Stimulated activated CD8-positive, alpha-beta memory T cell treated with anti-CD3 and anti-CD28 coated beads, Interleukin-2, amount 100 ng/mL, for 1 hour (primary cell): ENCODE data around the gene GALNT17.

ENCODE experiments used
- DNase-seq, 2 donors: peaks; one replicate each; pipeline ENCODE4 v3.0.0-alpha.2; 2020; ENCODE audit warnings: low read depth in 2 of 2

GALNT17 gene

DNA sequence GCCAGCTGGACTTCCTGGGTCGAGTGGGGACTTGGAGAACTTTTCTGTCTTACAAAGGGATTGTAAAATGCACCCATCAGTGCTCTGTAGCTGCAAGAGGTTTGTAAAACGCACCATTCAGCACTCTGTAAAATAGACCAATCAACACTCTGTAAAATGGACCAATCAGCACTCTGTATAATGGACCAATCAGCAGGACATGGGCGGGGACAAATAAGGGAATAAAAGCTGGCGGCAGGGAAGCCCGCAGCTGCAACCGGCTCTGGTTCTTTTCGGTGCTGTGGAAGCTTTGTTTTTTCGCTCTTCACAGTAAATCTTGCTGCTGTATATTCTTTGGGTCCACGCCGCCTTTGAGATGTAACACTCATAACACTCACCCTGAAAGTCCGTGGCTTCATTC lies 151.9 kb downstream of the GALNT17 start:
- no peak for DNase-seq

DNA sequence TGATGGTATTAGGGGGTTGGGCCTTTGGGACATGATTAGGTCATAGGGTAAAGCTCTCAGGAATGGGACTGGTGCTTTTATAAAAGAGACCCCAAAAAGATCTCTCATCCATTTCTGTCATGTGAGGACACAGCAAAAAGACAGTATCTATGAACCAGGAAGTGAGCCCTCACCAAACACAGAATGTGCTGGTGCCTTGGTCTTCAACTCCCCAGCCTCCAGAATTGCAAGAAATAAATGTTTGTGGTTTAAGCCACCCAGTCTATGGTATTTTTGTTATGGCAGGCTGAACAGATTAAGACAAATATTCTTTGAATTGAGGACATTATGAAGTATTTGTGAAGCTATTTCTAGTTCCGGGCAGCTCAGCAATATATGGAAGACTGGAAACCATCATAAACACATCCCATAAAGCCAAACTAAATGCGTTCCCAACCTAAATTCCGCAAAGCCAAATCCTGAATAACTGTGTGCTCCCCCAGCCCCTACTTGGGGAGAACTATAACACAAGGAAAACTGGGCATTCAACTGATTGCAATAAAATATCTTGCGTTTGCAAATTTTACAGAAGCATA lies 153.7 kb downstream of the GALNT17 start:
- no peak for DNase-seq

DNA sequence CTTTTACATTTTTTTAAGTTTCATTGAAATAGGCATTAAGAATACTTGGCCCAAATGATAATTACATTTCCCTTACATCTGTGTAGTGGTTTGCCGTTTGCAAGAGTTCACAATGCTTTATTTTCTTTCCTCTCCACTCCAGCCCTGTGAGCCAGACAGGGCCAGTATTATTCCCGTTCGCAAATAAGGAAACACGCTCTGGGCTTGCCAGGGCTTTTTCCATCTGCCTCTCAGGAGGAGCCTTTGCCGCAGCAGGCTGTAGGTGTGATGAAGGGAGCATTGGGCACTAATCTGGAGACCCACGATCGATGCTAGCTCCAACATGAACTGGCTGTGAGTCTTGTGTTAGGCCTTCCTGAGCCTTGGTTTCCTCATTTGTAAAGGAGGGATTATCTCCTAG lies 154.4 kb downstream of the GALNT17 start:
- DNase-seq, result no peak

DNA sequence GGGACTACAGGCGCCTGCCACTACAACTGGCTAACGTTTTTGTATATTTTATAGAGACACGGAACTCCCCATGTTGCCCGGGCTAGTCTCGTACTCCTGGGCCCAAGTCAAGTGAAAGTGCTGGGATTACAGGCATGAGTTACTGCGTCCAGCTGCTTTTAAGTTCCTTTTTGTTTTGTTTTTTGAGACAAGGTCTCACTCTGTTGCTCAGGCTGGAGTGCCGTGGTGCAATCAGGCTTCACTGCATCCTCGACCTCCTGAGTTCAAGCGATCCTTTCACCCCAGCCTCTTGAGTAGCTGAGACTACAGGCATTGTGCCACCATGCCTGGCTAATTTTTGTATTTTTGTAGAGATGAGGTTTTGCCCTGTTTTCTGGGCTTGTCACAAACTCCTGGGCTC lies 155.0 kb downstream of the GALNT17 start:
- no peak for DNase-seq

DNA sequence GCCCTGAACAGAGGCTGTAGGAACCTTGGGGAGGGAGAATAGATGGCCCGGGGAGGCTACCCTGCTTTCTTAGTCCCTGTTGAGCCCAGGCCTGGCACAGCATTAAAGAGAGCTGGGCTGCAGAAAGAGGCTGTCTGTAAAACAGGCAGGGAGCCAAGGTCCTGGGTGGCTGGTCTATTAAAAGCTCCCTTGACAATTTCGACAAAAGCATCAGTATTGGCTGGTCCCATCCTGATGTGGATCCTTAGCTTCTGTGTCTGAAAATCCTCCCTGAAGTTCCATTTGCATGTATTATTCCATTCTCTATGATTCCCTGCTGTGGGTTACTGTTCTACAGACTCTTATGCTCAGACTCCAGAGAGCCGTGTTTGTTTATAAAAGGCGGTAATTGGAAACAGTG lies 158.5 kb downstream of the GALNT17 start:
- DNase-seq, result no peak

DNA sequence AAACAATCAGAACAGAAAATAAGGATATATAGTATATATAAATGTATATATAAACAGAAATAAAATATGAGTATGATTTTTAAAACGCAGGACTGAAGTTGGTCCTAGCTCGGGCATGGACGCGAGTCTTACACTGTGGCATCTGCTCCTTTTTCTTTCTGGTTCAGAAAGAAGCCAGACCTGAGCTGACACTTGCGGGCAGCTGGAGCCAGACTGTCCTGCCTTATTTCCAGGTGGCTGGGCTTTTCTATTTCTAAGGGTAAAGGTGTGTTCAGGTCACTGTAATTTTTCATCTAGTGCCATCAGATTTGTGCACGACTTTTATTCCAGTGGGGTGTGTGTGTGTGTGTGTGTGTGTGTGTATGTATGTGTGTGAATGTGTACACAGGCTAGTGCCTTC lies 166.4 kb downstream of the GALNT17 start:
- no peak for DNase-seq

DNA sequence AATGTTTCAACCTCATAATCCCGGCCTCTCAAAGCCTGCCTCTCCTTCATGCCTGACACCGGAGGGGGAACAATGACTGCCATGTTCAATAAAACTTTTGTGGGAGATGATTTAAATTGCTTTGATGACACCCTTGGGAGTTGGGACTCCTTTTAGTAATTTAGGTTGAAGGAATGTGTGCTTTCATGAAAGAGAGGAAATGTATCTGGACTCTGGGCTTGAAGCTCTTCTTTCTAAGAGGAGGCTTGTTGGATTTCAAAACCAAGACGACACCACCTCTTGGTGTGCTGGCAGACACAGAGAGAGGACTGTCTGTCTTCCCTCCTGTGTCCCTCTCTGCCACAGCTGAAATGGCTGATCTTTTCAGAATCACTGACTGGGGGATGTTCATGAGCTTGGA lies 168.1 kb downstream of the GALNT17 start:
- DNase-seq, result no peak

DNA sequence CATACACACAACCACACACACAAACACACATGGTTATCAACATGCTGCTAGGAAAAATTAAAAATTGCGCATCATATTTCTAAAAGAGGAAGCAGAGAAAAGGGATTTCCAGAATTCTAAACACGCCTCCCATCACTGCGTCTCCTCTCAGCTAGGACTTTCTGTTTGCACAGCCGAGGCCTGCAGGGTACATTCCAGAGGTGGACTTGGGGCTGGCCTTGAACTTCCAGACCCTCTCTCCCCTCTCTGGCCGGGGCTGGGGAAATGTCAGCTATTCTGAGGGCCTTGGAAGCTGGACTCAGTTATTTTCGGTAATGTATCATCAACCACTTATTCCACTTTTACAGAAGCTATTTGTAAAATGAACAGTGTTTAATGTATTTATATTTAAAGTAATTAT lies 168.7 kb downstream of the GALNT17 start:
- no peak for DNase-seq

DNA sequence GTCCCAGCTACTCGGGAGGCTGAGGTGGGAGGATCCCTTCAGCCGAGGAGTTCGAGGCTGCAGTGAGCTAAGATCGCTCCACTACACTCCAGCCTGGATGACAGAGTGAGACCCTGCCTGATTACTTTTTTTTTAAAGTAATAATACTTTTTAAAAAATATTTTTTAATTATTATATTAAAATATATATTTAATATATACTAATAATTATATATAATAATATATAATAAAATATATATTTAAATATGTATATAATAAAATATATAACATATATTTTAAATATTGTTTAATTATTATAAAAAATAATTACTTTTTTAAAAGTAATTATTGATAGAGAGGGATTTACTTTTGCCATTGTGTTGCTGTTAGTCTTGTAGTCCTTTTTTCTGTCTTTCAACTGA lies 169.2 kb downstream of the GALNT17 start:
- DNase-seq, result no peak

DNA sequence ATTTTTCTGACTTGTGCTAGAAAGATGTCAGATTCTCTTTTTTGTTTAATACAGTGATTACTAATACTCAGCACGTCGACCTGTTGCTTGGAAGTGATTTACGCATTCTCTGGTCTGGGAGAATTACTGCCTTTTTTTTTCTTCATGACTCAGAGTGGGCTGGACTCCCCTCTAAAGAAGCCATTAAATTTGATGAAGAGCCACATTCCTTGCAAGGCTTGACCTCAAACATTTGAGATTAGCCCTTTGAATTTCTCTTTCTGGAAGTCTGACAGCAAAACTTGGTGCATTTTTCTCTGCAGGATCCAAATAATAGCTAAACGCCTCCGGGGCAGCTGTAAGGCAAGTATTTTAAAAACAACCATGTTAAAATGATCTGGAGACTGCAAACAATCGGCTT lies 171.6 kb downstream of the GALNT17 start:
- no peak for DNase-seq

DNA sequence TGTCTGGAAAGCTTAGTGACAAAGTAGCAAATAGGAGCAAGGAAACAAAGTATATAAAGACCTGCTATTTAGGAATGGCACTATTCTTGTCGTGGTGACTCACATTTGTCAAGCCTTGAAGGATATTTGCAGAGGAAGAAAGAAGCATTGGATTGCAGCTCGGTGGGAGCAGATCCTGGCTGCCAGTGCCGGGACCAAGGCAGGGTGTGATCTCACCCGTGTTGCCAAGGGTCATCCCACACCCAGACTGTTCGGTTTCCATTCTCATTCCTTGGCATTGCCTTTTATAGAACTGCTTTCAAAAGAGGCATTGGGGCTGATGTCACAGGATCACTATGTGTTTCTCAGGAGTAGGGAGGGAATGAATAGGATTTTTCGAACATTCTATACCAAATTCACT lies 176.2 kb downstream of the GALNT17 start:
- DNase-seq, result no peak

DNA sequence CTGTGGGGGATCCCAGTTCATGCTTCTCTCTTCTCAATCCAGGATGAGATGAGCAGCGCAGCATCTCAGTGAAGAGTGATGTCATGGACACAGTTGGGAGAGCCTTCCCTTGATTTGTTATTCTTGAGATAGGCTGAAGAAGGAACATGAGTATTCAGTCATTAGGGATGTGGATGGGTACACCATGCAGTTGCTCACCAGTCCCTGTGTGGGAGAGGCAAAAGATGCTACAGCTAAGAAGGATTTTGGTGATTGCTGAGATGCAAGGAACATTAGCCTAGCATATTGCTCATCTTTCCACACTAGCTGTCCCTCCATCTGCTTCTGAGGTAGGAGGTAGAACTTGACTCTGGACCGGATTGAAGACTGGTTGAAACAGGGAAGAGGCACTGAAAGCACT lies 179.6 kb downstream of the GALNT17 start:
- no peak for DNase-seq

DNA sequence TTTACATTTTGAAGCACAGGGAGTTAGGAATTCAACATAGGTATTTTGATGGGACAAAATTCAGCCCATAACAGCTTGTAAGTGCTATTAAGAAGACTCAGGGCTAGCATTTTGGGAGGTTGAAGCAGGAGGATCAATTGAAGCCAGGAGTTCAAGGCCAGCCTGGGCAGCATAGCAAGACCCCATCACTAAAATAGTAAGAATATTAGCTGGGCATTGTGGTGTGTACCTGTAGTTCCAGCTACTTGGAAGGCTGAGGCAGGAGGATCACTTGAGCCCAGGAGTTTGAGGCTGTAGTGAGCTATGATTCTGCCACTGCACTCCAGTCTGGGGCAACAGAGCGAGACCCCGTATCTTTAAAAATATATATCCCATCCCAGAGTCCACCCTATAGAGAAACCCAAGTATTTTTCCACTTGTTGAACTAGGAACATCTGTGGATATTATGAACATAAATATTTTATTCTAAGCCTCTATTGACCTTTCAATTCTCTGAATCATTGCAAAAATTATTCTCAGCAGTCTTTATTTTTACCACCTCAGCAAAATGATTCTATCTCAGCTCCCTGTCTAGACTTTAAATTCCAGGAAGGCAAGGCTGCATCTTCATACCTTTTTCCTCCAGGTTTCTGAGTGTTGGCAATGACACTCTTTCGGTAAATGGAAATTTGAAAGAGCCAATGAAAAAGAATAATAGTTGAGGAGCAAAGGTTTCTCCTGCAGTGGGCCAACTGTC lies 181.0 kb downstream of the GALNT17 start:
- no peak for DNase-seq

DNA sequence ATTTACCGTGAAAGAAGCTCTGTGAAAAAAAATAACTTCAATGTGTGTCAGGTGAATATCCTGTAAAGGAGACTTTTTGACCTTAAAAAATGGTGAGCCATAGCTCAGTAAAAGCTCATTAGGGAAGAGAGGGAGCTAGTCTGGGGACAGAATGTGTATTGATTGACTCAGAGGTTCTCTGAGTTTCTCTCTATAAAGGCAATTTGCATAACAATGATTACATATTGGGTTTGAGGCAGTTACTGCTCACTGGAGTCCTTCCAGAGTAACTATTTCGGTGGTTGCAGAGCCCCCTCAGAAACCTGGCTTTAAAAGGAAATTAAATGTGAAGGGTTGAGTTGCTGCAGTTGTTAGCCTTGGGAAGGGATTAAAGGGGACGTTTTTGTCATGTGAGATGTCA lies 181.6 kb downstream of the GALNT17 start:
- no peak for DNase-seq

DNA sequence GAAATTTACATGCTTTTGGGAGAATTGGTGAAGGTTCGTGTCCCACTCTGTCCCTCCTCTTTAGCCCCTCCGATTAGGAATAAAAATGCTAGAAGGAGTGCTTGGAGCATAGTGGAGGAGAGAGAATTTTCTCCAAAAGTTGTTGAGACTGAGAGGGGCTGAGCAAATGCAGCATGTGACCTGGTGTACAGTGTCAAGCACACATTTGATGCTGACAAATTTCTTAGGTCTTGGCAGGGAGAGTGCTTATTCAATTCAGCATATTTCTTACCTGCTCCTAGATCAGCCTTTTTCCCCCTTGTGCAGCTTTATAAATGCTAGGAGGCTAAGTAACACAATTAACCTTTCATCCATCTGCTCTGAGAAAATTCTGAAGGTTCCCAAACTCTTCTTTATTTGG lies 189.0 kb downstream of the GALNT17 start:
- DNase-seq, result no peak

DNA sequence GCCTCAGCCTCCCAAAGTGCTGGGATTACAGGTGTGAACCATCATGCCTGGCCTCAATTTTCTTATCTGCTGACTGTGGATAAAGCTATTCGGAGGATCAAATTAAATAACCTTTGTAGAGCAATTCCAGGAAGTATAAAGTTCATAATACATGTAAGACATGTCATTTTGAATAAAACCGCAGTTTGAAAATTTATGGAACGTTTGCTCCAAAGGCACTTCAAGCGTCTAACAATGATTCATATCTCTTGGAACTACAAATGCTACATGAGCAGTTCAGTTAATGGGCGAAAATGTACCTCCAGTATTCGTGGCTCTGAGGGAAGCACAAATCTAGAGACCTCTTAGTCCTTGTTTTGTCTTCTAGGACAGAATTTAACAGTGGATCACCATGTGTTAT lies 190.3 kb downstream of the GALNT17 start:
- no peak for DNase-seq

DNA sequence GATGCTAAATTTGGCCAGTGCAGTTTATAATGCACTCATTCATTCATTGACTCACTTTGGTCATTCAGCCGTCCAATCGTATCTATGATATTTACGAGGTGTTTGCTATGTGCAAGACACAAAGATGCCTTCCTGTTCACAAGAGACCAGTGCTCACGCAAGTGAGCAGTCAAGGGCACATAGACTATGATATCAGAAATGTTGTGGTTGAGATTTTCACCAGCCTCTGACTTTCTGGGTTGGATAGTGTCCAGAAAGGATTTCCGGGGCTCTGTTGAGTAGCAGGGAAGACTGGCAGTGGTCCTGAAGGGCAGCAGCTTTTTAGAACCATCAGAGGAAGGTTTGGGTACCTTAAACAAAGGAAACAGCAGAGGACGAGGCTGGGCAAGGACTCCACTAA lies 191.8 kb downstream of the GALNT17 start:
- no peak for DNase-seq

DNA sequence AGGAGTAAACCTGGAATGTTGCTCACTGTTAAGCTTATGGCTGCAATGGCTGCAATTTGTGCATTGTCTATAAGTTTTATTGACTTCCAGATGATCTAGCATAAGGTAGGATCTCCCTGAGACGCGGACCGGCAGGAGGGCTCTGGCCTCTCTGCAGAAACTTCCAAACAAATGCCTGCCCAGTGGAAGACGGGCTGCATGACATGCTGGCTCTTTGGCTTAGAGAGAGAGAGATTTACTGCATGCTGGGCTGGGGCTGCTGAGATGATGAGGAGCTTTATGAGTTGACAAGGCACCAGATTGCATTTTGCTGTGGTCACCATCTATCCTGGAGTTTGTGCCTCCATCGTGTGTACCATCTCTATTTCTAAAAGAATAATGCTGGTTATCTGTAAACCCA lies 193.2 kb downstream of the GALNT17 start:
- DNase-seq, result no peak

DNA sequence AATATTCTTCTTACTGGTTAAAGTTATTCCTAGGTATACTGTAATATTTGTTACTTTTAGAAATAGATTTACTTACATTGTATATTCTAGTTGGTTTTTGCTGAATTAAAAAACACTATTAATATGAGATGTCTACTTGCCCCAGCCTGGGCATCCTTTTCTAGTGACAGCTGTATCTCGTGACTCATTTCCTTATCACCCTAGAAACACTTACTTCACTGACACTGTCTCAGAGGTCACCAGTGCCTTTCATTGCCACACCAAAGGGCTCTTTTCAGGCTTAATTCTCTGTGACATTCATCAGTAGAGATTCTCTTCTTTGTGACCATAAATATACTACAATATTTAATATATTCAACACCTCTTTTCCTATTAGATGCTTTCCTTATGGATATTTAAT lies 194.7 kb downstream of the GALNT17 start:
- no peak for DNase-seq

DNA sequence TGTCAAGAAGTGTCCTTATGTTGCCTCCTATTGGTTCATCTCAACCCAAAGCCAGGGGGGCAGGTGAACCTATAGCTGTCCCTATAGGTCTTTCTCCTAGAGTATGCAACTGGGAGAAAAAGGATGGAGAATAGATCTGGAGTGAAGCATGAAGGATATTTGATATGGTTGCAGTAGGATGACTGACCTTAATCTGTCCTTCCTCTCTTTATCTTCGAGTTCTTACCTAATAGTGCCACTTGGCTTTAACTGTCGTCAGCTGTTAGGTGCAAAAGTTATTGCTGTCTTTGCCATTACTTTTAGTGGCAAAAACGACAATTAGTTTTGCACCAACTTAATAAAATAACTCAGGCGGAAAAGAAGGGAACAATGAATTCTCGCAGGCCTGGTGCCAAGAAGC lies 196.0 kb downstream of the GALNT17 start:
- DNase-seq, result no peak

DNA sequence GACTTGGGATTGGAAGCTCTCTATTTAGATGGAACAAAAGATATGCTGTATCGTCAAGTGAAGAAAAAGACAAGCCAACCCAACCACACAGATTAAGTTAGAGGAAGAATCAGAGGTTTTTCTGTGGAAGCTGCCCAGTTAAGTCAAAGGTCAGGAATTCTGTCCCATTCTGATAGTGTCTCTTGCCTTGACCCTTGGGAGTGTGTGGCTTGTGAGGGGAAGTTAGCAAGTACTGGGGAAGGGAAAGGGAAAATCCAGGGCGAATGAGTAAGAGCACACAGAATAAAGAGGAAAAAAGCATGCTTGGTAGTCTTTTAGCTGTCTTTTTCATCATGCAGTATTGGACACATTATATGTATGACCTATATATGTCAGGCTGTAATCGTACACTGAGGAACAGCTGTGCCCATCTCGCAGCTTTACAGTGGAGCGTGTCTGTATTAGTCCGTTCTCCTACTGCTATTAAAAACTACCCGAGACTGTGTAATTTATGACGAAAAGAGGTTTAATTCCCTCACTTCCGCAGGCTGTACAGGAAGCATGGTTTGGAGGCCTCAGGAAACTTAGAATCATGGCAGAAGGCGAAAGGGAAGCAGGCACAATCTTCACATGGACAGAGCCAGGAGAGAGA lies 197.2 kb downstream of the GALNT17 start:
- DNase-seq, result no peak

DNA sequence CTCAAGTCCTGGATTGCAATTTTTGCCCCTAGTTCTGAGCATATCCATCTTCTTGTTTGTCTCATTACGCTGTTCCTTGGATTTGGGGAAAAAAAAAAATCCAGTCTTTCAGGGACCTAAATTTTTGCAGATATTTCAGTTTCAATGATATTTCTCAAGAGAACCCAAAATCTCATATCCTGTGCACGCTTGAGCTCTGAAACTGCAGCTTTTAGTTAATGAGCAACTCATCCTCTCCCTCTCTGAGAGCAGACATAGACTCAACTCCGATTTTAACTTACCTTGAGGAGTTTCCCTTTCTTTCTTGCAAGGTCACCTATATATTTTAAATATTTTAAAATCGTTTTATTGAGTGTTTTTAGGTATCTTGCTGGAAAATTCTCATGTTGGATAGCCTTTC lies 200.3 kb downstream of the GALNT17 start:
- DNase-seq, result no peak

DNA sequence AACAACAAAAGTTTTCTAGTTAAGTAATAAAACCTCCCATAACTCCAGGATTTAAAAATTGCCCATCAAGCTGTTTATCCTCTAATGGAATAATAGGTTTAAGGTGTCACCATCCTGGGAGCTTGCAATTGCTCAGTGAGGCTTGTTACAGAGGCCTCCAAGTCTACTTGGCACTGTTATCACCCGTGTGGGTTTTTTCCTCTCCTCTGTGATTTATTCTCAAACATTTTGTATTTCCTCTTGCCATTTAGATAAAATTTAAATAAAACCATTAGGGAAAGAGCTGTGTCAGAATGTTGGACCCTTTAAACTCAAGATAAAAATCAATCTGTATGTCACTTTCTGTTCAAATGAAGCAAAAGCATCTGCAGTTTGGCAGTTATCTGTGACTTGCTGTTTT lies 202.6 kb downstream of the GALNT17 start:
- no peak for DNase-seq

DNA sequence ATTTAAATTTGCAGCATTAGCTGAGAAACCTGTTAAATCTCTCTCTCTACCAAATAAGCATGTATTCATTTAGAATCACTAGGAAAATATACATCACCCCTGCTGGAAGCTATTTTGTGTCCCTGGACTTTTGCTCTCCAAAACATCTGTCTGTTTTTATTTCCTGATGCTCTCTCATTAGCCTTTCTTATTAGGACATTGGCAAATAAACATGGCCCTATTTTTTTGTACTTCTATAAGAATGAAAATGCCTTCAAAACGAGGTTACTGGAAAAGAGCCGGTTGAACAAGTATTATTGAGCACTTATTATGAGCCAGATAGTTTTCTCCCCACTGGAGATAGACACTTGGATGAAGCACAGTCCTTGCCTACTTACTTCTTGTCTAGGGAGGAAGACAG lies 206.9 kb downstream of the GALNT17 start:
- no peak for DNase-seq
